Sigmoid colon (tissue), 7 donors: Measurements from ENCODE around the gene VPS13D. TPM values are rescaled to one million over a fixed set of nuclear protein-coding genes. Genes with fewer than 3 reads are reported as not detected.
A peak's percentile ranks its signal among the peaks of the same experiment; 100 is the strongest.

Experiments used
- DNase-seq: peaks from one replicate; pipeline ENCODE4 v3.0.0-alpha.2; 2019
- H3K27ac ChIP-seq, 4 donors: fragments of 200-600 bp; sonication (generic); one replicate each; pipeline ENCODE4 v1.5.1; 2016 to 2019; ENCODE audit warnings: mild to moderate bottlenecking in 1 of 4
- H3K27me3 ChIP-seq, 3 donors: fragments of 200-600 bp; sonication (generic); one replicate each; pipeline ENCODE4 v1.5.1; 2019; ENCODE audit warnings: mild to moderate bottlenecking in 1 of 3
- H3K36me3 ChIP-seq, 4 donors: fragments of 200-600 bp; sonication (generic); one replicate each; pipeline ENCODE4 v1.5.1; 2016 to 2019
- H3K4me1 ChIP-seq, 4 donors: fragments of 200-600 bp; sonication (generic); one replicate each; pipeline ENCODE4 v1.5.1; 2017 to 2019
- H3K4me3 ChIP-seq, 4 donors: fragments of 200-600 bp; sonication (generic); one replicate each; pipeline ENCODE4 v1.5.1; 2017 to 2019; ENCODE audit warnings: mild to moderate bottlenecking in 2 of 4, moderate library complexity in 1 of 4
- H3K9me3 ChIP-seq, 4 donors: fragments of 200-600 bp in 3 of 4; sonication (generic) in 3 of 4; one replicate each; pipeline versions ENCODE4 v1.5.1 to v1.6.1; 2013 to 2019
- CTCF ChIP-seq, 4 experiments: fragments of 450-650 bp in 3 of 4; fragments of 200-600 bp in 1 of 4; IDR thresholded peaks; one replicate each; pipeline ENCODE4 v1.5.1; 2016 to 2019; ENCODE audit warnings: antibody characterized with exemption in 4 of 4, mild to moderate bottlenecking in 3 of 4, moderate library complexity in 2 of 4
- EP300 ChIP-seq, 4 donors: sonication (generic); formaldehyde crosslinking; IDR thresholded peaks; one replicate each; pipeline ENCODE4 v1.6.1; 2017; ENCODE audit warnings: antibody characterized with exemption in 4 of 4
- POLR2A ChIP-seq, 2 donors: fragments of 450-650 bp; IDR thresholded peaks; one replicate each; pipeline ENCODE4 v1.6.1; 2016; ENCODE audit warnings: antibody characterized with exemption in 2 of 2, mild to moderate bottlenecking in 2 of 2, moderate library complexity in 2 of 2
- POLR2AphosphoS5 ChIP-seq, 4 donors: sonication (generic); formaldehyde crosslinking; IDR thresholded peaks; one replicate each; pipeline ENCODE4 v1.6.1; 2017; ENCODE audit warnings: antibody characterized with exemption in 4 of 4
- WGBS, 2 donors: extraction: QIAGEN DNeasy Blood & Tissue Kit; methylation state at CpG; one replicate each; pipeline ENCODE4 v1.1.7; 2013; 5-methylcytosine and 5-hydroxymethylcytosine counted together
- intact Hi-C: fragments of 100-400 bp; cut with DNase I; formaldehyde crosslinking; loops from one replicate; pipeline ENCODE4 v1.15.1; 2023
- polyA plus RNA-seq, 3 donors: library from polyadenylated mRNA; stranded (reverse); fragments of 200-250 nt; gene quantifications; one replicate each; pipeline ENCODE4 v1.2.3, GENCODE V29; 2013
- total RNA-seq, 4 donors: library from RNA; depleted of rRNA; stranded (reverse); fragments of >200 nt; gene quantifications; one replicate each; pipeline ENCODE4 v1.1.0, GENCODE V29; 2016
- donor health status: healthy with polysubstance abuse.
- donor health status: Bipolar disorder and iron deficiency.
- donor health status: healthy.

The VPS13D gene
- total and polyA plus RNA-seq, 7 donors, result 7.6 to 90.8 (median 49.7) TPM

GRCh38 chr1:12191242-12192032 is 38.4 kb upstream of the VPS13D start:
- no peak for DNase-seq
- peaks cover 0 to 28% (median 21%) of the 10 kb centered on the region in 4 donors for H3K4me1 ChIP-seq
- intact Hi-C loops, result no loop called here
- TF ChIP-seq EP300 (IDR thresholded peaks at IDR 0.05) (no peak), POLR2A (IDR thresholded peaks at IDR 0.05) (no peak), CTCF (IDR thresholded peaks at IDR 0.05) (no peak), POLR2AphosphoS5 (IDR thresholded peaks at IDR 0.05) (no peak)
- peaks cover 0 to 20% (median 3%) of the 10 kb centered on the region in 4 donors for H3K36me3 ChIP-seq
- H3K27ac ChIP-seq, result no peak overlapping the region
- H3K4me3 ChIP-seq, result no peak overlapping the region
- H3K9me3 ChIP-seq, result no peaks in the 10 kb centered on the region
- no peaks in the 10 kb centered on the region for H3K27me3 ChIP-seq
- WGBS, 2 donors, result 91% methylated on average over 58 of the region's 58 CpGs

GRCh38 chr1:12194666-12195216 is 35.1 kb upstream of the VPS13D start:
- Histone ChIP-seq H3K4me1 (no peaks in the 10 kb centered on the region), H3K4me3 (no peak overlapping the region), H3K27me3 (no peaks in the 10 kb centered on the region), H3K9me3 (no peaks in the 10 kb centered on the region), H3K27ac (no peak overlapping the region), H3K36me3 (peaks cover 0 to 20% (median 3%) of the 10 kb centered on the region in 4 donors)
- TF ChIP-seq POLR2A (IDR thresholded peaks at IDR 0.05), result no peak
- TF ChIP-seq POLR2AphosphoS5 (IDR thresholded peaks at IDR 0.05), result no peak
- no peak for TF ChIP-seq EP300 (IDR thresholded peaks at IDR 0.05)
- no peak for DNase-seq
- intact Hi-C loops, result loop anchor here (5.0 kb wide), 1 partner anchor 32 kb away; no protein-coding TSS in a partner anchor
- WGBS, 2 donors, result 82 to 87% methylated on average over 14 of the region's 14 CpGs

GRCh38 chr1:12195416-12195815 is 34.4 kb upstream of the VPS13D start:
- no peak overlapping the region for H3K4me3 ChIP-seq
- intact Hi-C loops, result loop anchor here (5.0 kb wide), 1 partner anchor 33 kb away; no protein-coding TSS in a partner anchor
- no peak overlapping the region for H3K27ac ChIP-seq
- WGBS, 2 donors, result 78 to 82% methylated on average over 3 of the region's 3 CpGs
- H3K36me3 ChIP-seq, result peaks cover 0 to 20% (median 3%) of the 10 kb centered on the region in 4 donors
- DNase-seq, result no peak
- no peaks in the 10 kb centered on the region for H3K4me1 ChIP-seq
- no peaks in the 10 kb centered on the region for H3K9me3 ChIP-seq
- TF ChIP-seq EP300 (IDR thresholded peaks at IDR 0.05), result no peak
- TF ChIP-seq POLR2AphosphoS5 (IDR thresholded peaks at IDR 0.05), result no peak
- TF ChIP-seq CTCF (IDR thresholded peaks at IDR 0.05), result no peak
- TF ChIP-seq POLR2A (IDR thresholded peaks at IDR 0.05), result no peak
- H3K27me3 ChIP-seq, result no peaks in the 10 kb centered on the region

- no peaks in the 10 kb centered on the region for H3K9me3 ChIP-seq
- no peak for DNase-seq
- no peaks in the 10 kb centered on the region for H3K27me3 ChIP-seq
- TF ChIP-seq EP300 (IDR thresholded peaks at IDR 0.05) (peak in 1 of 4 donors; percentile 34), CTCF (IDR thresholded peaks at IDR 0.05) (no peak), POLR2A (IDR thresholded peaks at IDR 0.05) (no peak), POLR2AphosphoS5 (IDR thresholded peaks at IDR 0.05) (peak in 2 of 4 donors; percentile 35 to 46)
- WGBS, 2 donors, result 72 to 87% methylated on average over 20 of the region's 20 CpGs
- no peaks in the 10 kb centered on the region for H3K4me1 ChIP-seq
- H3K36me3 ChIP-seq, result peaks cover 0 to 19% (median 3%) of the 10 kb centered on the region in 4 donors
- no peak overlapping the region for H3K4me3 ChIP-seq
- intact Hi-C loops, result loop anchor here (5.0 kb wide), 1 partner anchor 35 kb away; no protein-coding TSS in a partner anchor
- H3K27ac ChIP-seq, result peak overlapping the region in 1 of 4 donors; percentile 37
These were observed 33.0 kb upstream of the VPS13D start for GRCh38 chr1:12196641-12197482.
